HepG2 (cell line): Measurements from ENCODE around the gene GUCY2F. TPM values are rescaled to one million over a fixed set of nuclear protein-coding genes. Genes with fewer than 3 reads are reported as not detected.

Source experiments
- ATAC-seq: fragments of 200-7000 bp; cut with Tn5 transposase; 3 replicates; pipeline ENCODE4 v1.9.1; 2020; ENCODE audit warnings: mild to moderate bottlenecking, moderate library complexity
- BruUV-seq: library from RNA; stranded (reverse); fragments of 400-500 nt; replicated peaks from 2 replicates; lab custom pipeline; 2021; lab: Mats Ljungman, UMichigan
- CTCF ChIA-PET: fragments of 300-600 bp; formaldehyde crosslinking; extraction: SDS; loops from one replicate; lab custom pipeline; 2021; ENCODE audit warnings: low total read pairs, inconsistent platforms, low intra/inter-chr PET ratio; lab: Yijun Ruan, JAX
- POLR2A ChIA-PET: fragments of 350-600 bp; sonication (Branson Sonifier 250); formaldehyde crosslinking; loops from one replicate; lab custom pipeline; 2020; ENCODE audit warnings: antibody characterized with exemption, inconsistent platforms; lab: Yijun Ruan, JAX
- DNase-seq: peaks from one replicate; pipeline ENCODE4 v3.0.0-alpha.2; 2015; ENCODE audit warnings: low spot score
- FAIRE-seq: peaks from 3 replicates; lab custom pipeline; 2011; peaks lifted over from hg19 to GRCh38; lab: Jason Lieb, UNC
- H2AFZ ChIP-seq: one replicate; pipeline ENCODE4 v1.6.1; 2011; ENCODE audit warnings: low read length, inconsistent platforms
- H3K27ac ChIP-seq: fragments of 300-600 bp; 3 replicates; pipeline ENCODE4 v1.8.0; 2011; ENCODE audit warnings: mixed run types, mild to moderate bottlenecking, mixed read lengths, low read length, inconsistent platforms; ENCODE audit not compliant: insufficient read depth; ENCODE audit errors: extremely low read length
- H3K27me3 ChIP-seq, 2 experiments: fragments of 200-600 bp in 1 of 2; 2 replicates in 1 of 2; 3 replicates in 1 of 2; pipeline versions ENCODE4 v1.6.0 to v1.8.0; 2011; ENCODE audit warnings: low read length in 2 of 2, mild to moderate bottlenecking in 2 of 2, moderate library complexity in 2 of 2, inconsistent platforms in 1 of 2; ENCODE audit not compliant: insufficient read depth in 2 of 2, control insufficient read depth in 1 of 2
- H3K36me3 ChIP-seq, 2 experiments: fragments of 200-600 bp in 1 of 2; replicated peaks in 1 of 2; 2 replicates in 1 of 2; 3 replicates in 1 of 2; pipeline versions ENCODE4 v1.5.1 to v1.8.0; 2011; ENCODE audit warnings: low read length in 2 of 2, inconsistent platforms in 1 of 2; ENCODE audit not compliant: insufficient read depth in 2 of 2, control insufficient read depth in 1 of 2
- H3K4me1 ChIP-seq: 2 replicates; pipeline ENCODE4 v1.5.1; 2012; ENCODE audit warnings: low read length, inconsistent platforms; ENCODE audit not compliant: insufficient read depth
- H3K4me2 ChIP-seq: 2 replicates; pipeline ENCODE4 v1.6.0; 2011; ENCODE audit warnings: low read depth, low read length, inconsistent platforms
- H3K4me3 ChIP-seq, 3 experiments: fragments of 200-600 bp in 1 of 3; sonication (generic), shearing (Covaris generic) in 1 of 3; replicated peaks in 1 of 3; 2 replicates each; pipeline ENCODE4 v1.5.1; 2011 to 2016; ENCODE audit warnings: low read length in 3 of 3, inconsistent platforms in 2 of 3, low read depth in 2 of 3, mild to moderate bottlenecking in 2 of 3, control low read depth in 1 of 3, mixed read lengths in 1 of 3; ENCODE audit not compliant: insufficient read depth in 1 of 3
- H3K79me2 ChIP-seq: one replicate; pipeline ENCODE4 v1.6.1; 2011; ENCODE audit warnings: low read length, inconsistent platforms; ENCODE audit not compliant: insufficient read depth
- H3K9ac ChIP-seq: 2 replicates; pipeline ENCODE4 v1.6.0; 2011; ENCODE audit warnings: mild to moderate bottlenecking, low read depth, low read length, inconsistent platforms; ENCODE audit not compliant: insufficient read depth
- H3K9me3 ChIP-seq: 2 replicates; pipeline ENCODE4 v1.5.1; 2012; ENCODE audit warnings: mild to moderate bottlenecking, low read length
- H4K20me1 ChIP-seq: 2 replicates; pipeline ENCODE4 v1.6.0; 2011; ENCODE audit warnings: inconsistent platforms, mild to moderate bottlenecking, low read length, moderate library complexity; ENCODE audit not compliant: insufficient read depth
- AHR ChIP-seq: IDR thresholded peaks from 2 replicates; pipeline ENCODE4 v1.6.1; 2018; ENCODE audit warnings: missing genetic modification reagents, missing compliant biosample characterization
- PAX8 ChIP-seq: sonication (generic); formaldehyde crosslinking; IDR thresholded peaks from 2 replicates; pipeline ENCODE4 v1.8.0; 2022; ENCODE audit warnings: mild to moderate bottlenecking, missing genetic modification reagents, borderline replicate concordance
- PITX1 ChIP-seq: sonication (generic); formaldehyde crosslinking; IDR thresholded peaks from 2 replicates; pipeline ENCODE4 v1.5.1; 2020; ENCODE audit warnings: mild to moderate bottlenecking, missing genetic modification reagents
- RFX3 ChIP-seq: IDR thresholded peaks from 2 replicates; pipeline ENCODE4 v1.6.1; 2016; ENCODE audit warnings: missing biosample characterization, missing genetic modification reagents
- SKI ChIP-seq: fragments of 450-650 bp; IDR thresholded peaks from one replicate; pipeline ENCODE4 v1.6.1; 2018; ENCODE audit warnings: mild to moderate bottlenecking; ENCODE audit not compliant: partially characterized antibody
- SOX5 ChIP-seq: IDR thresholded peaks from 2 replicates; pipeline ENCODE4 v1.6.1; 2016; ENCODE audit warnings: borderline replicate concordance
- SYNCRIP ChIP-seq: fragments of 200-400 bp; formaldehyde crosslinking; IDR thresholded peaks from 2 replicates; pipeline ENCODE4 v1.6.1; 2018; ENCODE audit warnings: mild to moderate bottlenecking, low read depth, low read length; ENCODE audit not compliant: insufficient read depth
- WGBS: methylation state at CpG from one replicate; pipeline ENCODE4 v1.1.6; 2017; ENCODE audit warnings: low lambda C conversion rate; 5-methylcytosine and 5-hydroxymethylcytosine counted together
- in situ Hi-C: cut with HindIII; loops from 2 replicates; pipeline ENCODE4 v1.10.0; 2017; ENCODE audit warnings: low pct_unique_long_range_greater_than_20kb; ENCODE audit not compliant: extremely low pct_ligation_motif_present
- intact Hi-C: fragments of 100-400 bp; cut with micrococcal nuclease; formaldehyde crosslinking; loops from one replicate; pipeline ENCODE4 v1.10.0; 2022; ENCODE audit not compliant: unreplicated experiment
- polyA plus RNA-seq, 8 experiments: library from polyadenylated mRNA; depleted of rRNA in 3 of 8; stranded (reverse) in 7 of 8; unstranded in 1 of 8; fragments of >200 nt; fragmentation: Illumina TruSeq in 4 of 8; extraction: Trizol in 4 of 8; gene quantifications; 2 replicates each; pipeline versions ENCODE4 v1.2.1 to v1.2.3, GENCODE V29; 2011 to 2016; ENCODE audit warnings: low read depth in 4 of 8, missing spikeins in 1 of 8, mixed read lengths in 1 of 8; ENCODE audit not compliant: insufficient read depth in 1 of 8
- total RNA-seq, 5 experiments: library from RNA; depleted of rRNA; stranded (reverse); fragments of >200 nt; fragmentation: Illumina TruSeq; extraction: Trizol; gene quantifications; 2 replicates each; pipeline ENCODE4 v1.2.3, GENCODE V29; 2016; ENCODE audit warnings: low read depth in 1 of 5
- TF ChIP-seq, protein P1 (sequence below): sonication (generic); formaldehyde crosslinking; conservative IDR thresholded peaks from 2 replicates; pipeline ENCODE4 v1.4.0; 2020; ENCODE audit warnings: mild to moderate bottlenecking, missing genetic modification reagents, moderate library complexity
- TF ChIP-seq, protein P2 (sequence below): sonication (generic); formaldehyde crosslinking; conservative IDR thresholded peaks from 2 replicates; pipeline ENCODE4 v1.8.1; 2023; ENCODE audit warnings: missing genetic modification reagents
- TF ChIP-seq, protein P3 (sequence below): IDR thresholded peaks from 2 replicates; pipeline ENCODE4 v1.6.1; 2016; ENCODE audit warnings: low read depth, missing genetic modification reagents, missing compliant biosample characterization

GUCY2F gene
- total and polyA plus RNA-seq, 2 of the 13 experiments (the other 11 are each of a cell fraction or from before 2014, with no cell fraction given) = 0.03 TPM; not detected in 1

DNA sequence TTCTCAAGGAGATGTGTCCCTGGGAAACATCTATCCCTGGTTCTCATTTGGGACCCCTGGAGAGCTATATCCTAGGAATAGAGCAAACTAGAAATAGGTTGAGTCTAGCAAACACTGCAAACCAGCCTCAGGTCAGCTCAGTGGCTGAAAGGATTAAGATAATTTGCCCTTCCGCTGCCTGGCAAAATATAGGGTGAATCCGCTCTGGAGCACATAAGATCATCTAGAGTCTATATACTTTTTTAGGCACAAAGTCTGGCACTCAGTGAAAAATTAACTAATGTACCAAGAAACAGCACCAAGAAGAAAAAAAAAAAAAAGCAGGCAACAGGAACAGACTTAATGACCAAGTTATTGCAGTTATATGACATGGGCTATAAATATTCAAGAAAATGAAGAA lies 7.3 kb upstream of the GUCY2F start (continued):
- TF ChIP-seq, protein P1, sequence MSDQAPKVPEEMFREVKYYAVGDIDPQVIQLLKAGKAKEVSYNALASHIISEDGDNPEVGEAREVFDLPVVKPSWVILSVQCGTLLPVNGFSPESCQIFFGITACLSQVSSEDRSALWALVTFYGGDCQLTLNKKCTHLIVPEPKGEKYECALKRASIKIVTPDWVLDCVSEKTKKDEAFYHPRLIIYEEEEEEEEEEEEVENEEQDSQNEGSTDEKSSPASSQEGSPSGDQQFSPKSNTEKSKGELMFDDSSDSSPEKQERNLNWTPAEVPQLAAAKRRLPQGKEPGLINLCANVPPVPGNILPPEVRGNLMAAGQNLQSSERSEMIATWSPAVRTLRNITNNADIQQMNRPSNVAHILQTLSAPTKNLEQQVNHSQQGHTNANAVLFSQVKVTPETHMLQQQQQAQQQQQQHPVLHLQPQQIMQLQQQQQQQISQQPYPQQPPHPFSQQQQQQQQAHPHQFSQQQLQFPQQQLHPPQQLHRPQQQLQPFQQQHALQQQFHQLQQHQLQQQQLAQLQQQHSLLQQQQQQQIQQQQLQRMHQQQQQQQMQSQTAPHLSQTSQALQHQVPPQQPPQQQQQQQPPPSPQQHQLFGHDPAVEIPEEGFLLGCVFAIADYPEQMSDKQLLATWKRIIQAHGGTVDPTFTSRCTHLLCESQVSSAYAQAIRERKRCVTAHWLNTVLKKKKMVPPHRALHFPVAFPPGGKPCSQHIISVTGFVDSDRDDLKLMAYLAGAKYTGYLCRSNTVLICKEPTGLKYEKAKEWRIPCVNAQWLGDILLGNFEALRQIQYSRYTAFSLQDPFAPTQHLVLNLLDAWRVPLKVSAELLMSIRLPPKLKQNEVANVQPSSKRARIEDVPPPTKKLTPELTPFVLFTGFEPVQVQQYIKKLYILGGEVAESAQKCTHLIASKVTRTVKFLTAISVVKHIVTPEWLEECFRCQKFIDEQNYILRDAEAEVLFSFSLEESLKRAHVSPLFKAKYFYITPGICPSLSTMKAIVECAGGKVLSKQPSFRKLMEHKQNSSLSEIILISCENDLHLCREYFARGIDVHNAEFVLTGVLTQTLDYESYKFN = peak; percentile 64; the same call in 1 of the 2 replicates
- TF ChIP-seq PITX1 (CRISPR knock-in tag) = 0 out of 2 replicates have a peak, but pooled peaks have one; percentile 19

DNA sequence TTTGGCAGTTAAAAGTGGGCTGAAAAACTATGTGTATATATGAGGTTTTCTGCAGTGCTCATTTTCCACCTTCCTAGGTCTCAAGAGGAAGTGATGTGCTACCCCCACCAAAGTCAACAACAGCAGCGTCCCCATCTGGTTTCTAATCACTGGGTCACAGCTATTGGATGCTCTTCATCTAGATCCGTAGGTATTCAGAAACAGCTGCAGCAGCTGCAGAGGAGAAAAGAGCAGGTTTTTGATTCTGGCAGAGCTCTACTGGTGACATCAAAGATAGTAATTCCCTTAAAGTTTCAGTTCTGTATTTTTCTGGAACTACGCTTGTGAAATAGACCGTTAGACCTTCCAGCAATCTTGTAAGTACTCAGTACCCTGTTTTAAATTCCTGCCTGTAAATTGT lies 5.8 kb upstream of the GUCY2F start:
- no peaks in the 10 kb centered on the region for H3K36me3 ChIP-seq
- no peaks in the 10 kb centered on the region for H3K9me3 ChIP-seq
- no peak overlapping the region for H3K4me2 ChIP-seq
- no peaks in the 10 kb centered on the region for H4K20me1 ChIP-seq
- no peak overlapping the region for H2AFZ ChIP-seq
- FAIRE-seq (no peak), DNase-seq (no peak), ATAC-seq (no peak)
- H3K9ac ChIP-seq = no peak overlapping the region
- intact Hi-C loops = loop anchor here (5.0 kb wide), 1 partner anchor 405 kb away; no protein-coding TSS in a partner anchor
- H3K4me3 ChIP-seq = no peak overlapping the region
- H3K27me3 ChIP-seq = no peaks in the 10 kb centered on the region
- no TSS peak for BruUV-seq
- ChIA-PET CTCF (no interaction called here), POLR2A (no interaction called here)
- in situ Hi-C loops = loop anchor here (5.0 kb wide), 1 partner anchor 405 kb away; no protein-coding TSS in a partner anchor
- H3K4me1 ChIP-seq = peaks cover 17% of the 10 kb centered on the region
- TF ChIP-seq SYNCRIP = no peak
- no peak for TF ChIP-seq RFX3
- no peak for TF ChIP-seq SOX5 (CRISPR knock-in tag)
- no peak for TF ChIP-seq SKI
- no peak for TF ChIP-seq PAX8 (CRISPR knock-in tag)
- TF ChIP-seq, protein P2, sequence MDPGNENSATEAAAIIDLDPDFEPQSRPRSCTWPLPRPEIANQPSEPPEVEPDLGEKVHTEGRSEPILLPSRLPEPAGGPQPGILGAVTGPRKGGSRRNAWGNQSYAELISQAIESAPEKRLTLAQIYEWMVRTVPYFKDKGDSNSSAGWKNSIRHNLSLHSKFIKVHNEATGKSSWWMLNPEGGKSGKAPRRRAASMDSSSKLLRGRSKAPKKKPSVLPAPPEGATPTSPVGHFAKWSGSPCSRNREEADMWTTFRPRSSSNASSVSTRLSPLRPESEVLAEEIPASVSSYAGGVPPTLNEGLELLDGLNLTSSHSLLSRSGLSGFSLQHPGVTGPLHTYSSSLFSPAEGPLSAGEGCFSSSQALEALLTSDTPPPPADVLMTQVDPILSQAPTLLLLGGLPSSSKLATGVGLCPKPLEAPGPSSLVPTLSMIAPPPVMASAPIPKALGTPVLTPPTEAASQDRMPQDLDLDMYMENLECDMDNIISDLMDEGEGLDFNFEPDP (CRISPR knock-in tag) = no peak
- TF ChIP-seq, protein P3, sequence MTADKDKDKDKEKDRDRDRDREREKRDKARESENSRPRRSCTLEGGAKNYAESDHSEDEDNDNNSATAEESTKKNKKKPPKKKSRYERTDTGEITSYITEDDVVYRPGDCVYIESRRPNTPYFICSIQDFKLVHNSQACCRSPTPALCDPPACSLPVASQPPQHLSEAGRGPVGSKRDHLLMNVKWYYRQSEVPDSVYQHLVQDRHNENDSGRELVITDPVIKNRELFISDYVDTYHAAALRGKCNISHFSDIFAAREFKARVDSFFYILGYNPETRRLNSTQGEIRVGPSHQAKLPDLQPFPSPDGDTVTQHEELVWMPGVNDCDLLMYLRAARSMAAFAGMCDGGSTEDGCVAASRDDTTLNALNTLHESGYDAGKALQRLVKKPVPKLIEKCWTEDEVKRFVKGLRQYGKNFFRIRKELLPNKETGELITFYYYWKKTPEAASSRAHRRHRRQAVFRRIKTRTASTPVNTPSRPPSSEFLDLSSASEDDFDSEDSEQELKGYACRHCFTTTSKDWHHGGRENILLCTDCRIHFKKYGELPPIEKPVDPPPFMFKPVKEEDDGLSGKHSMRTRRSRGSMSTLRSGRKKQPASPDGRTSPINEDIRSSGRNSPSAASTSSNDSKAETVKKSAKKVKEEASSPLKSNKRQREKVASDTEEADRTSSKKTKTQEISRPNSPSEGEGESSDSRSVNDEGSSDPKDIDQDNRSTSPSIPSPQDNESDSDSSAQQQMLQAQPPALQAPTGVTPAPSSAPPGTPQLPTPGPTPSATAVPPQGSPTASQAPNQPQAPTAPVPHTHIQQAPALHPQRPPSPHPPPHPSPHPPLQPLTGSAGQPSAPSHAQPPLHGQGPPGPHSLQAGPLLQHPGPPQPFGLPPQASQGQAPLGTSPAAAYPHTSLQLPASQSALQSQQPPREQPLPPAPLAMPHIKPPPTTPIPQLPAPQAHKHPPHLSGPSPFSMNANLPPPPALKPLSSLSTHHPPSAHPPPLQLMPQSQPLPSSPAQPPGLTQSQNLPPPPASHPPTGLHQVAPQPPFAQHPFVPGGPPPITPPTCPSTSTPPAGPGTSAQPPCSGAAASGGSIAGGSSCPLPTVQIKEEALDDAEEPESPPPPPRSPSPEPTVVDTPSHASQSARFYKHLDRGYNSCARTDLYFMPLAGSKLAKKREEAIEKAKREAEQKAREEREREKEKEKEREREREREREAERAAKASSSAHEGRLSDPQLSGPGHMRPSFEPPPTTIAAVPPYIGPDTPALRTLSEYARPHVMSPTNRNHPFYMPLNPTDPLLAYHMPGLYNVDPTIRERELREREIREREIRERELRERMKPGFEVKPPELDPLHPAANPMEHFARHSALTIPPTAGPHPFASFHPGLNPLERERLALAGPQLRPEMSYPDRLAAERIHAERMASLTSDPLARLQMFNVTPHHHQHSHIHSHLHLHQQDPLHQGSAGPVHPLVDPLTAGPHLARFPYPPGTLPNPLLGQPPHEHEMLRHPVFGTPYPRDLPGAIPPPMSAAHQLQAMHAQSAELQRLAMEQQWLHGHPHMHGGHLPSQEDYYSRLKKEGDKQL (CRISPR knock-in tag) = no peak
- no peak for TF ChIP-seq AHR (CRISPR knock-in tag)
- 45% methylated on average over 2 of the region's 4 CpGs for WGBS
- no peak overlapping the region for H3K27ac ChIP-seq
- no peaks in the 10 kb centered on the region for H3K79me2 ChIP-seq
